ENCODE measurements around the gene TGFA.

Gene TGFA

GRCh38 chr2:70501728-70502127 lies 51.9 kb downstream of the TGFA start:
- Histone ChIP-seq H3K27me3 (ENCODE audit: insufficient read depth, low read length, poor library complexity, severe bottlenecking) (no peaks in the 10 kb centered on the region), H3F3A (ENCODE audit: low read depth) (no peaks in the 10 kb centered on the region), H3K4me3 (ENCODE audit: low read length, poor library complexity, severe bottlenecking) (no peak overlapping the region), H3K4me1 (ENCODE audit: insufficient read depth, low read length, poor library complexity, severe bottlenecking) (peaks cover 6% of the 10 kb centered on the region), H3K36me3 (ENCODE audit: insufficient read depth, low read length) (no peaks in the 10 kb centered on the region), H3K9me2 (replicated peaks; ENCODE audit: low read depth, low read length) (no peaks in the 10 kb centered on the region), H3K4me2 (ENCODE audit: low read depth, low read length, poor library complexity, severe bottlenecking) (no peak overlapping the region), H4K20me1 (ENCODE audit: insufficient read depth, low read length, poor library complexity, severe bottlenecking) (no peaks in the 10 kb centered on the region), H2AFZ (ENCODE audit: low read length) (no peak overlapping the region), H3K9me3 (ENCODE audit: insufficient read depth, low read depth, low read length) (no peaks in the 10 kb centered on the region), H3K79me2 (ENCODE audit: insufficient read depth, low read length) (no peaks in the 10 kb centered on the region), H3K9ac (ENCODE audit: low read depth, low read length, poor library complexity, severe bottlenecking) (no peak overlapping the region)
- TF ChIP-seq CTCF (conservative IDR thresholded peaks at IDR 0.05; ENCODE audit: low read length) (no peak), EZH2phosphoT487 (IDR thresholded peaks at IDR 0.05; ENCODE audit: borderline replicate concordance) (no peak)

- Histone ChIP-seq H3K9me2 (replicated peaks; ENCODE audit: low read depth, low read length) (no peaks in the 10 kb centered on the region), H3K4me1 (ENCODE audit: insufficient read depth, low read length, poor library complexity, severe bottlenecking) (peaks cover 6% of the 10 kb centered on the region), H3K36me3 (ENCODE audit: insufficient read depth, low read length) (no peaks in the 10 kb centered on the region), H4K20me1 (ENCODE audit: insufficient read depth, low read length, poor library complexity, severe bottlenecking) (no peaks in the 10 kb centered on the region), H3K4me2 (ENCODE audit: low read depth, low read length, poor library complexity, severe bottlenecking) (no peak overlapping the region), H2AFZ (ENCODE audit: low read length) (no peak overlapping the region), H3K79me2 (ENCODE audit: insufficient read depth, low read length) (no peaks in the 10 kb centered on the region), H3K27me3 (ENCODE audit: insufficient read depth, low read length, poor library complexity, severe bottlenecking) (no peaks in the 10 kb centered on the region), H3K4me3 (ENCODE audit: low read length, poor library complexity, severe bottlenecking) (no peak overlapping the region), H3K9me3 (ENCODE audit: insufficient read depth, low read depth, low read length) (no peaks in the 10 kb centered on the region), H3K9ac (ENCODE audit: low read depth, low read length, poor library complexity, severe bottlenecking) (no peak overlapping the region), H3F3A (ENCODE audit: low read depth) (no peaks in the 10 kb centered on the region)
- no peak for TF ChIP-seq EZH2phosphoT487 (IDR thresholded peaks at IDR 0.05; ENCODE audit: borderline replicate concordance)
These were observed 52.4 kb downstream of the TGFA start for GRCh38 chr2:70501215-70501614.

- no peaks in the 10 kb centered on the region for H3K9me2 ChIP-seq (replicated peaks; ENCODE audit: low read depth, low read length)
- no peaks in the 10 kb centered on the region for H3K79me2 ChIP-seq (ENCODE audit: insufficient read depth, low read length)
- no peak overlapping the region for H3K9ac ChIP-seq (ENCODE audit: low read depth, low read length, poor library complexity, severe bottlenecking)
- no peak overlapping the region for H3K4me3 ChIP-seq (ENCODE audit: low read length, poor library complexity, severe bottlenecking)
- TF ChIP-seq CTCF (conservative IDR thresholded peaks at IDR 0.05; ENCODE audit: low read length), result no peak
- no peak for TF ChIP-seq EZH2phosphoT487 (IDR thresholded peaks at IDR 0.05; ENCODE audit: borderline replicate concordance)
- H2AFZ ChIP-seq (ENCODE audit: low read length), result no peak overlapping the region
- H3K27me3 ChIP-seq (ENCODE audit: insufficient read depth, low read length, poor library complexity, severe bottlenecking), result no peaks in the 10 kb centered on the region
- H3K4me1 ChIP-seq (ENCODE audit: insufficient read depth, low read length, poor library complexity, severe bottlenecking), result peaks cover 6% of the 10 kb centered on the region
- H3K9me3 ChIP-seq (ENCODE audit: insufficient read depth, low read depth, low read length), result no peaks in the 10 kb centered on the region
- H3K4me2 ChIP-seq (ENCODE audit: low read depth, low read length, poor library complexity, severe bottlenecking), result no peak overlapping the region
- no peaks in the 10 kb centered on the region for H3K36me3 ChIP-seq (ENCODE audit: insufficient read depth, low read length)
- H4K20me1 ChIP-seq (ENCODE audit: insufficient read depth, low read length, poor library complexity, severe bottlenecking), result no peaks in the 10 kb centered on the region
- no peaks in the 10 kb centered on the region for H3F3A ChIP-seq (ENCODE audit: low read depth)
These were observed 54.4 kb downstream of the TGFA start for GRCh38 chr2:70499253-70499652.

GRCh38 chr2:70498528-70498927 lies 55.1 kb downstream of the TGFA start:
- TF ChIP-seq CTCF (conservative IDR thresholded peaks at IDR 0.05; ENCODE audit: low read length), result no peak
- no peak for TF ChIP-seq EZH2phosphoT487 (IDR thresholded peaks at IDR 0.05; ENCODE audit: borderline replicate concordance)
- Histone ChIP-seq H3K4me1 (ENCODE audit: insufficient read depth, low read length, poor library complexity, severe bottlenecking) (peaks cover 6% of the 10 kb centered on the region), H3K9ac (ENCODE audit: low read depth, low read length, poor library complexity, severe bottlenecking) (no peak overlapping the region), H3K4me2 (ENCODE audit: low read depth, low read length, poor library complexity, severe bottlenecking) (no peak overlapping the region), H3K9me3 (ENCODE audit: insufficient read depth, low read depth, low read length) (no peaks in the 10 kb centered on the region), H3K79me2 (ENCODE audit: insufficient read depth, low read length) (no peaks in the 10 kb centered on the region), H2AFZ (ENCODE audit: low read length) (no peak overlapping the region), H3K9me2 (replicated peaks; ENCODE audit: low read depth, low read length) (no peaks in the 10 kb centered on the region), H3K36me3 (ENCODE audit: insufficient read depth, low read length) (no peaks in the 10 kb centered on the region), H3F3A (ENCODE audit: low read depth) (no peaks in the 10 kb centered on the region), H3K4me3 (ENCODE audit: low read length, poor library complexity, severe bottlenecking) (no peak overlapping the region), H3K27me3 (ENCODE audit: insufficient read depth, low read length, poor library complexity, severe bottlenecking) (no peaks in the 10 kb centered on the region), H4K20me1 (ENCODE audit: insufficient read depth, low read length, poor library complexity, severe bottlenecking) (no peaks in the 10 kb centered on the region)
